SK-N-SH (cell line): ENCODE data around the gene EIF2B5. TPM values are rescaled to one million over a fixed set of nuclear protein-coding genes. Genes with fewer than 3 reads are reported as not detected.

Experiments used
- CTCF ChIA-PET: fragments of 300-600, 350-600 bp; formaldehyde crosslinking; extraction: SDS; loops from one replicate; lab custom pipeline; 2021; lab: Yijun Ruan, JAX
- POLR2A ChIA-PET: fragments of 350-600 bp; sonication (Branson Sonifier 250); formaldehyde crosslinking; extraction: SDS; loops from one replicate; lab custom pipeline; 2020; ENCODE audit warnings: antibody characterized with exemption, inconsistent platforms; lab: Yijun Ruan, JAX
- DNase-seq: peaks from one replicate; pipeline ENCODE4 v3.0.0; 2012
- H2AFZ ChIP-seq: fragments of 200-600 bp; sonication (generic); 2 replicates; pipeline ENCODE4 v1.8.1; 2016; ENCODE audit warnings: antibody characterized with exemption, mild to moderate bottlenecking, low read depth
- H3F3A ChIP-seq: fragments of 200-600 bp; sonication (generic); replicated peaks from 2 replicates; pipeline ENCODE3; 2016; ENCODE audit warnings: antibody characterized with exemption, mild to moderate bottlenecking; ENCODE audit not compliant: insufficient read depth
- H3K27ac ChIP-seq, 2 experiments: fragments of 200-500 bp in 1 of 2; fragments of 200-600 bp in 1 of 2; sonication (Bioruptor generic) in 1 of 2; sonication (generic), shearing (Covaris generic) in 1 of 2; 2 replicates each; pipeline versions ENCODE4 v1.5.1 to v1.6.1; 2014 to 2016; ENCODE audit warnings: low read depth in 2 of 2, inconsistent platforms in 1 of 2, low read length in 1 of 2, mild to moderate bottlenecking in 1 of 2, mixed read lengths in 1 of 2
- H3K27me3 ChIP-seq: fragments of 200-600 bp; sonication (generic), shearing (Covaris generic); 2 replicates; pipeline ENCODE4 v1.6.1; 2016; ENCODE audit warnings: mixed run types; ENCODE audit not compliant: insufficient read depth
- H3K36me3 ChIP-seq, 2 experiments: fragments of 200-500 bp in 1 of 2; fragments of 200-600 bp in 1 of 2; sonication (Bioruptor generic) in 1 of 2; sonication (generic) in 1 of 2; replicated peaks in 1 of 2; 2 replicates each; pipeline versions ENCODE3 to v1.5.1; 2014 to 2016; ENCODE audit warnings: low read length in 1 of 2, mild to moderate bottlenecking in 1 of 2; ENCODE audit not compliant: insufficient read depth in 2 of 2, control insufficient read depth in 1 of 2
- H3K4me1 ChIP-seq, 2 experiments: fragments of 200-500 bp in 1 of 2; fragments of 200-600 bp in 1 of 2; sonication (Bioruptor generic) in 1 of 2; sonication (generic), shearing (Covaris generic) in 1 of 2; 2 replicates each; pipeline versions ENCODE4 v1.5.1 to v1.6.1; 2014 to 2016; ENCODE audit warnings: low read depth in 1 of 2, low read length in 1 of 2, mixed run types in 1 of 2; ENCODE audit not compliant: insufficient read depth in 2 of 2, control insufficient read depth in 1 of 2
- H3K4me2 ChIP-seq: fragments of 200-600 bp; sonication (generic), shearing (Covaris generic); 2 replicates; pipeline ENCODE4 v1.6.1; 2017; ENCODE audit warnings: mixed run types
- H3K4me3 ChIP-seq, 2 experiments: fragments of 200-500 bp in 1 of 2; fragments of 200-600 bp in 1 of 2; sonication (Bioruptor generic) in 1 of 2; sonication (generic), shearing (Covaris generic) in 1 of 2; 2 replicates each; pipeline versions ENCODE4 v1.5.1 to v1.8.1; 2014 to 2016; ENCODE audit warnings: low read depth in 2 of 2, inconsistent platforms in 1 of 2, low read length in 1 of 2, mild to moderate bottlenecking in 1 of 2, mixed read lengths in 1 of 2, moderate library complexity in 1 of 2
- H3K79me2 ChIP-seq: fragments of 200-600 bp; sonication (generic); 2 replicates; pipeline ENCODE4 v1.8.1; 2017; ENCODE audit warnings: mild to moderate bottlenecking; ENCODE audit not compliant: insufficient read depth
- H3K9ac ChIP-seq: fragments of 200-600 bp; sonication (generic); 2 replicates; pipeline ENCODE4 v1.6.1; 2017; ENCODE audit warnings: mixed run types
- H3K9me2 ChIP-seq: fragments of 200-600 bp; sonication (generic); 2 replicates; pipeline ENCODE4 v1.6.1; 2017; ENCODE audit warnings: mixed run types
- H3K9me3 ChIP-seq: fragments of 200-600 bp; sonication (generic); 2 replicates; pipeline ENCODE4 v1.6.1; 2017; ENCODE audit warnings: mixed run types, mild to moderate bottlenecking, moderate library complexity
- H4K20me1 ChIP-seq: fragments of 200-600 bp; sonication (generic); 2 replicates; pipeline ENCODE4 v1.6.1; 2017; ENCODE audit warnings: mild to moderate bottlenecking, mixed run types; ENCODE audit not compliant: insufficient read depth
- CTCF ChIP-seq: fragments of 200-600 bp; sonication (generic); IDR thresholded peaks from 2 replicates; pipeline ENCODE4 v1.6.1; 2017; ENCODE audit warnings: antibody characterized with exemption, mild to moderate bottlenecking, moderate library complexity
- EP300 ChIP-seq, 2 experiments: IDR thresholded peaks; 2 replicates each; pipeline versions ENCODE4 v1.4.0 to v1.6.1; 2012; ENCODE audit warnings: borderline replicate concordance in 1 of 2, low read depth in 1 of 2, low read length in 1 of 2
- EZH2phosphoT487 ChIP-seq: fragments of 200-600 bp; sonication (generic); IDR thresholded peaks from 2 replicates; pipeline ENCODE4 v1.6.1; 2017; ENCODE audit warnings: low read depth, mixed run types, mild to moderate bottlenecking, antibody characterized with exemption, moderate library complexity, borderline replicate concordance
- FOXM1 ChIP-seq: IDR thresholded peaks from 2 replicates; pipeline ENCODE4 v1.4.0; 2012; ENCODE audit warnings: low read depth, mild to moderate bottlenecking
- GABPA ChIP-seq: IDR thresholded peaks from 2 replicates; pipeline ENCODE4 v1.4.0; 2012; ENCODE audit warnings: low read depth, mild to moderate bottlenecking
- GATA2 ChIP-seq: sonication (generic); formaldehyde crosslinking; IDR thresholded peaks from 2 replicates; pipeline ENCODE4 v1.5.0; 2020; ENCODE audit warnings: mild to moderate bottlenecking, missing genetic modification reagents
- MXI1 ChIP-seq: IDR thresholded peaks from 2 replicates; pipeline ENCODE4 v1.6.1; 2012; ENCODE audit warnings: mild to moderate bottlenecking, low read depth, low read length, improper control_type of control experiment
- NRF1 ChIP-seq: IDR thresholded peaks from 2 replicates; pipeline ENCODE4 v1.6.1; 2012; ENCODE audit warnings: low read depth, mild to moderate bottlenecking, low read length
- POLR2AphosphoS5 ChIP-seq: IDR thresholded peaks from 2 replicates; pipeline ENCODE4 v1.6.1; 2012; ENCODE audit warnings: low read depth, low read length
- REST ChIP-seq: IDR thresholded peaks from 2 replicates; pipeline ENCODE4 v1.6.1; 2012; ENCODE audit warnings: mild to moderate bottlenecking, low read depth, low read length, moderate library complexity
- RXRA ChIP-seq: IDR thresholded peaks from 2 replicates; pipeline ENCODE4 v1.4.0; 2012; ENCODE audit warnings: low read depth, mild to moderate bottlenecking, borderline replicate concordance
- SIN3A ChIP-seq: IDR thresholded peaks from 2 replicates; pipeline ENCODE4 v1.6.1; 2012; ENCODE audit warnings: low read depth, mild to moderate bottlenecking, low read length, moderate library complexity, borderline replicate concordance
- SMC3 ChIP-seq: IDR thresholded peaks from 2 replicates; pipeline ENCODE4 v1.6.1; 2012; ENCODE audit warnings: low read depth, low read length, improper control_type of control experiment
- USF1 ChIP-seq: IDR thresholded peaks from 2 replicates; pipeline ENCODE4 v1.4.0; 2012; ENCODE audit warnings: low read depth, borderline replicate concordance
- WGBS: methylation state at CpG from one replicate; pipeline ENCODE4 v1.1.6; 2017; ENCODE audit warnings: low lambda C conversion rate; 5-methylcytosine and 5-hydroxymethylcytosine counted together
- polyA plus RNA-seq, 3 experiments: library from polyadenylated mRNA; depleted of rRNA; stranded (reverse); fragments of >200 nt; gene quantifications; 2 replicates each; pipeline ENCODE4 v1.2.3, GENCODE V29; 2012
- TF ChIP-seq, protein P1 (sequence below): fragments of 150-350 bp; IDR thresholded peaks from 2 replicates; pipeline ENCODE4 v1.6.1; 2016; ENCODE audit warnings: mild to moderate bottlenecking, low read depth, low read length

EIF2B5 gene
- polyA plus RNA-seq, 1 of the 3 experiments (the other 2 are of a cell fraction): 46.8 TPM

DNA sequence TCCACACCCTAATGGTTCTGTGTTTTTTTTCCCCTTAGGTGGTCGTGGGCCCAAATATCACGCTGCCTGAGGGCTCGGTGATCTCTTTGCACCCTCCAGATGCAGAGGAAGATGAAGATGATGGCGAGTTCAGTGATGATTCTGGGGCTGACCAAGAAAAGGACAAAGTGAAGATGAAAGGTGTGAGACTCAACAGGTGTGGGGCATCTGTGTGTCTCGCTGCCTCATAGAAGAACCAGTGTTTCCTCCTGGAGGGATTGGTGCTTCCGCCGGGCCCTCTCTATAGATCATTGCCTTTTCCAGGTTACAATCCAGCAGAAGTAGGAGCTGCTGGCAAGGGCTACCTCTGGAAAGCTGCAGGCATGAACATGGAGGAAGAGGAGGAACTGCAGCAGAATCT is 7.0 kb downstream of the EIF2B5 start (continued):
- TF ChIP-seq, protein P1, sequence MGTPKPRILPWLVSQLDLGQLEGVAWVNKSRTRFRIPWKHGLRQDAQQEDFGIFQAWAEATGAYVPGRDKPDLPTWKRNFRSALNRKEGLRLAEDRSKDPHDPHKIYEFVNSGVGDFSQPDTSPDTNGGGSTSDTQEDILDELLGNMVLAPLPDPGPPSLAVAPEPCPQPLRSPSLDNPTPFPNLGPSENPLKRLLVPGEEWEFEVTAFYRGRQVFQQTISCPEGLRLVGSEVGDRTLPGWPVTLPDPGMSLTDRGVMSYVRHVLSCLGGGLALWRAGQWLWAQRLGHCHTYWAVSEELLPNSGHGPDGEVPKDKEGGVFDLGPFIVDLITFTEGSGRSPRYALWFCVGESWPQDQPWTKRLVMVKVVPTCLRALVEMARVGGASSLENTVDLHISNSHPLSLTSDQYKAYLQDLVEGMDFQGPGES: no peak
- TF ChIP-seq EZH2phosphoT487: no peak
- TF ChIP-seq GATA2 (CRISPR knock-in tag): no peak
- no peak for TF ChIP-seq USF1
- TF ChIP-seq SMC3: no peak
- TF ChIP-seq RXRA: no peak

- POLR2A ChIA-PET: interaction anchor here (1.6 kb wide), 1 partner anchor 8 kb away, joined by 4 read pairs; the partner anchor contains the start of gene EIF2B5
- H3K4me1 ChIP-seq: peaks cover 0 to 2% of the 10 kb centered on the region in 2 experiments; a peak in 1 of 4 replicates
- no peak for TF ChIP-seq EZH2phosphoT487
- no peak for TF ChIP-seq FOXM1
- H3K79me2 ChIP-seq: peaks cover 32% of the 10 kb centered on the region
- H3F3A ChIP-seq: peaks cover 3% of the 10 kb centered on the region
- H3K9me3 ChIP-seq: no peaks in the 10 kb centered on the region
- no peak overlapping the region for H3K4me3 ChIP-seq
- H3K36me3 ChIP-seq: peaks cover 43 to 60% of the 10 kb centered on the region in 2 experiments
- H3K27ac ChIP-seq: no peak overlapping the region
- WGBS: 86% methylated on average over 3 of the region's 3 CpGs
- CTCF ChIA-PET: interaction anchor here (3.0 to 4.3 kb wide), 2 partner anchors 8 to 13 kb away, joined by 15 to 31 read pairs; partner anchors contain the start of genes DVL3 and EIF2B5
- H3K9me2 ChIP-seq: no peaks in the 10 kb centered on the region
- no peak overlapping the region for H2AFZ ChIP-seq
- no peaks in the 10 kb centered on the region for H3K27me3 ChIP-seq
- H3K9ac ChIP-seq: no peak overlapping the region
- DNase-seq: no peak
- H4K20me1 ChIP-seq: no peaks in the 10 kb centered on the region
- no peak overlapping the region for H3K4me2 ChIP-seq
Measured at GRCh38 chr3:184143327-184143726, 8.2 kb downstream of the EIF2B5 start.

- H3K4me3 ChIP-seq: no peak overlapping the region
- H3F3A ChIP-seq: peaks cover 8% of the 10 kb centered on the region
- ChIA-PET POLR2A (interaction anchor here (0.9 to 1.6 kb wide), 3 partner anchors 9 to 142 kb away, joined by 3 to 4 read pairs (median 3); partner anchors contain the start of gene EIF2B5), CTCF (interaction anchor here (0.6 to 4.3 kb wide), 15 partner anchors 9 to 254 kb away, joined by 3 to 31 read pairs (median 6); partner anchors contain the start of genes ALG3, CAMK2N2, DVL3 and EEF1AKMT4)
- peaks cover 20% of the 10 kb centered on the region for H3K79me2 ChIP-seq
- no peaks in the 10 kb centered on the region for H3K9me2 ChIP-seq
- no peak overlapping the region for H3K27ac ChIP-seq
- peaks cover 0 to 2% of the 10 kb centered on the region in 2 experiments; a peak in 1 of 4 replicates for H3K4me1 ChIP-seq
- DNase-seq: no peak
- peaks cover 40 to 60% of the 10 kb centered on the region in 2 experiments for H3K36me3 ChIP-seq
- no peaks in the 10 kb centered on the region for H3K9me3 ChIP-seq
- H4K20me1 ChIP-seq: no peaks in the 10 kb centered on the region
- no peak overlapping the region for H3K9ac ChIP-seq
- no peaks in the 10 kb centered on the region for H3K27me3 ChIP-seq
- no CpG with 5 or more reads among the region's 5 CpGs for WGBS
- no peak overlapping the region for H2AFZ ChIP-seq
- H3K4me2 ChIP-seq: no peak overlapping the region
- TF ChIP-seq EP300 (IDR thresholded peaks at IDR 0.05; ENCODE audit: borderline replicate concordance in 1 of 2, low read depth in 1 of 2, low read length in 1 of 2): no peak
- no peak for TF ChIP-seq SIN3A
- no peak for TF ChIP-seq POLR2AphosphoS5
- no peak for TF ChIP-seq CTCF
- no peak for TF ChIP-seq REST
- TF ChIP-seq NRF1: no peak
- no peak for TF ChIP-seq GABPA
- no peak for TF ChIP-seq MXI1
- TF ChIP-seq, protein P1: no peak
Measured at GRCh38 chr3:184144505-184144904, 9.3 kb downstream of the EIF2B5 start.
